Activated T-cell treated with anti-CD3 and anti-CD28 coated beads, Interleukin-2, amount 50 U/mL, for 4 hours (primary cell): ENCODE data around the gene HRAS. TPM values are rescaled to one million over a fixed set of nuclear protein-coding genes. Genes with fewer than 3 reads are reported as not detected.

ENCODE experiments used
- ATAC-seq, 2 donors: fragments of 200-7000 bp; cut with Tn5 transposase; one replicate each; pipeline ENCODE4 v1.10.0; 2021
- DNase-seq: peaks from one replicate; pipeline ENCODE4 v3.0.0-alpha.2; 2020
- H3K27me3 Mint-ChIP-seq: one replicate; pipeline ENCODE4 v1.8.0; 2021; ENCODE audit warnings: low read depth, mixed read lengths
- H3K36me3 Mint-ChIP-seq: one replicate; pipeline ENCODE4 v1.8.0; 2022; ENCODE audit warnings: mixed read lengths; ENCODE audit not compliant: insufficient read depth
- H3K4me1 Mint-ChIP-seq: one replicate; pipeline ENCODE4 v1.8.0; 2021; ENCODE audit warnings: low read depth, mixed read lengths
- H3K4me3 Mint-ChIP-seq: one replicate; pipeline ENCODE4 v1.8.0; 2021; ENCODE audit warnings: mild to moderate bottlenecking, moderate library complexity, mixed read lengths
- H3K9me3 Mint-ChIP-seq: one replicate; pipeline ENCODE4 v1.8.0; 2021; ENCODE audit warnings: mixed read lengths
- total RNA-seq, 3 donors: library from RNA; stranded (reverse); gene quantifications; one replicate each; pipeline ENCODE4 v1.2.1, GENCODE V29; 2021

Gene HRAS
- total RNA-seq, 3 donors from 2014 or later, result 92.2 to 108 (median 95.0) TPM

DNA sequence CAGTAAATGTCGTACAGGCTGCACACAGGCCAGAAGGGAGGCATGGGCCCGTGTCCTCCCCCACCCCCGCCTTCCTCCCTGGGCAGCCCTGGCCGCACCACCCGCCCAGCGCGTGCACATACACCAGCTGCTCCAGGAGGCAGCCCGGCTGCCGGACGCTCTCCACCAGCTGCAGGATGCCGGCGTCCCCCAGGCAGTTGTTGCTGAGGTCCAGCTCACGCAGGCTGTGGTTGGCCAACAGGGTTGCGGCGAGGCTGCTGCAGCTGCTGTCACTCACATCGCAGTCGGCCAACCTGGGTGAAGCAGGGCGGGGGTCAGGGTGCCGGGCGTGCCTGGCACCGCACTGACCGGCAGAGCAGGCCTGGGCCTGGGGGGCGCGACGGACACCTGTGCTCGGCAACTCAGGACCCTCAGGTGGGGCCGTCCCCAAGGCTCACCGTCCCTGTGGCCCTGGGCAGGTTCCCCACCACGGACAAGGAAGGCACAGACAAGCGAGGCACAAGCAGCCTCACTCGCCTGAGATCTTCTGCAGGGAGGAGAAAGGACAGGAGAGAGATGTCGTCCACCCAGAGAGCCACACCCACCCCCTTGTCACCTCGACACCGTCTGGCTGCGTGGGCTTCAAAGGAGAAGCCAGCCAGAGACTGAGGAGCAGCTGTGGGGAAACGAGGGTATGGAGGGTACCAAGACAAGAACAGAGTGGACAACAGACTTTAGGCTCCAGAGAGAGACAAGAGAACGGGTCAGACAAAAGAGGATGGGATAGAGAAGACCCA is 40.4 kb downstream of the HRAS start:
- no peak overlapping the region for H3K4me3 Mint-ChIP-seq
- ATAC-seq (no peak), DNase-seq (no peak)
- no peaks in the 10 kb centered on the region for H3K27me3 Mint-ChIP-seq
- no peaks in the 10 kb centered on the region for H3K9me3 Mint-ChIP-seq
- no peaks in the 10 kb centered on the region for H3K4me1 Mint-ChIP-seq
- peaks cover 28% of the 10 kb centered on the region for H3K36me3 Mint-ChIP-seq

GRCh38 chr11:492427-493226 is 42.7 kb downstream of the HRAS start:
- no peak for ATAC-seq
- Mint-ChIP-seq H3K36me3 (peaks cover 21% of the 10 kb centered on the region), H3K4me1 (no peaks in the 10 kb centered on the region), H3K4me3 (no peak overlapping the region), H3K27me3 (no peaks in the 10 kb centered on the region), H3K9me3 (no peaks in the 10 kb centered on the region)
- no peak for DNase-seq

DNA sequence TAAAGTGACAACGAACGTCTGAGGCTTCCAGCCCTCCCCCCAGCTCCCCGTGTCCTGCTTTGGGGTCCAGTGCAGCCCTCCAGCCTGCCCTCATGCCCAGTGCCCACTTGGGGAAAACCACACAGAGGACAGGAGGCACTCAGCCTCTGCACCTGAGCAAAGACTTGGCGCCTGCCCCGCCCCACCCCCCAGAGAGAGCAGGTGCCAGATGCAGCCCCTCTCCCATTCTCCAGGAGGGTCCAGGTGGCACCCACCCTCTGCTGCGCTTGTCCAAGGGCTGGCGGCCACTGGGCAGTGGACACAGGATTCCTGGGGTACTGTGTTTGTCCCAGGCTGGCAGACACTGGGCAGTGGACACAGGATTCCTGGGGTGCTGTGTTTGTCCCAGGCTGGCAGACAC is 44.0 kb downstream of the HRAS start:
- Mint-ChIP-seq H3K4me3 (no peak overlapping the region), H3K36me3 (peaks cover 13% of the 10 kb centered on the region), H3K27me3 (no peaks in the 10 kb centered on the region), H3K4me1 (no peaks in the 10 kb centered on the region), H3K9me3 (no peaks in the 10 kb centered on the region)
- ATAC-seq, result no peak
- DNase-seq, result no peak

- ATAC-seq (no peak), DNase-seq (no peak)
- Mint-ChIP-seq H3K4me3 (no peak overlapping the region), H3K27me3 (no peaks in the 10 kb centered on the region), H3K4me1 (no peaks in the 10 kb centered on the region), H3K9me3 (no peaks in the 10 kb centered on the region), H3K36me3 (peaks cover 12% of the 10 kb centered on the region)
Observed at GRCh38 chr11:490930-491260, 44.5 kb downstream of the HRAS start.

DNA sequence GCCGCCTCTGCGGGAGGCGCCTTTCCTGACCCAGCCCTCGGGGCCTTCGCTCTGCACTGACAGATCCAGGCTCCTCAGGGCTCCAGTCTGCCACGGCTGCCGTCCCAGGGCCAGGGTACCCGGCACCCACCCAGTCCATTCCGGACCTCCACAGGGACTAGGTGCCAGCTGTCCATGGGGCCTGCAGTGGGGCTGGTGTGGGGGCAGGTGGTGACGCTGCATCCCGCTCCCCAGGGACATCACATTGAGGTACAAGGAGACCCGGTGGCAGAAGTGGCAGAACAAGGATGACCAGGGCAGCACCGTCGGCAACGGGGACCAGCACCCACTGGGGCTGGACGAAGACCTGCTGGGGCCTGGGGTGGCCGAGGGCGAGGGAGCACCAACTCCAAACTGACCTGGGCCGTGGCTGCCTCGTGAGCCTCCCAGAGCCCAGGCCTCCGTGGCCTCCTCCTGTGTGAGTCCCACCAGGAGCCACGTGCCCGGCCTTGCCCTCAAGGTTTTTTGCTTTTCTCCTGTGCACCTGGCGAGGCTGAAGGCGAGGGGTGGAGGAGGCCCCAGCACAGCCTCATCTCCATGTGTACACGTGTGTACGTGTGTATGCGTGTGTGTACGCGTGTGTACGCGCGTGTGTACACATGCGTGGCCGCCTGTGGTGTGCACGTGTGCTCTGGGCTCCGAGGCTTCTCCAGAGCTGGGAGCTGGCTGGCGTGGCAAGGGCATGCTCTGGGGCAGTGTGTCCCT is 45.0 kb downstream of the HRAS start:
- no peaks in the 10 kb centered on the region for H3K9me3 Mint-ChIP-seq
- no peaks in the 10 kb centered on the region for H3K4me1 Mint-ChIP-seq
- no peaks in the 10 kb centered on the region for H3K27me3 Mint-ChIP-seq
- ATAC-seq (no peak), DNase-seq (no peak)
- H3K36me3 Mint-ChIP-seq, result peaks cover 9% of the 10 kb centered on the region
- no peak overlapping the region for H3K4me3 Mint-ChIP-seq

DNA sequence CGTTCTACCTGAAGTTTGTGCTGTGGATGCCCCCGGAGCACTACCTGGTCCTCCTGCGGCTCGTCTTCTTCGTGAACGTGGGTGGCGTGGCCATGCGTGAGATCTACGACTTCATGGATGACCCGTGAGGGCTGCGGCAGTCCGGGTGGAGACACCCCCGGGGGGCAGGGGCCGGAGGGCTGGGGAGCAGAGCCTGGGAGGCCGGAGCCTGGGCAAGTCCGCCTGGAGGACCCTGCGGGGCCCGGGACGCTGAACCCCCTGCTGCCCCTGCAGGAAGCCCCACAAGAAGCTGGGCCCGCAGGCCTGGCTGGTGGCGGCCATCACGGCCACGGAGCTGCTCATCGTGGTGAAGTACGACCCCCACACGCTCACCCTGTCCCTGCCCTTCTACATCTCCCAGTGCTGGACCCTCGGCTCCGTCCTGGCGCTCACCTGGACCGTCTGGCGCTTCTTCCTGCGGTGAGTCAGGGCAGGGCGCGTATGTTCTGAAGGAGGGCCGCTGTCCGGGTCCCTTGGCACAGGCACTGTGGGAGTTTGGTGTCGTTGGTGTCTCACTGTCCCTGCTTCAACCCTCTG is 45.7 kb downstream of the HRAS start:
- ATAC-seq (no peak), DNase-seq (no peak)
- Mint-ChIP-seq H3K4me3 (no peak overlapping the region), H3K27me3 (no peaks in the 10 kb centered on the region), H3K9me3 (no peaks in the 10 kb centered on the region), H3K4me1 (no peaks in the 10 kb centered on the region), H3K36me3 (peaks cover 6% of the 10 kb centered on the region)

GRCh38 chr11:488992-489391 is 46.4 kb downstream of the HRAS start:
- DNase-seq (no peak), ATAC-seq (no peak)
- Mint-ChIP-seq H3K9me3 (no peaks in the 10 kb centered on the region), H3K4me1 (no peaks in the 10 kb centered on the region), H3K36me3 (peaks cover 4% of the 10 kb centered on the region), H3K4me3 (no peak overlapping the region), H3K27me3 (no peaks in the 10 kb centered on the region)

DNA sequence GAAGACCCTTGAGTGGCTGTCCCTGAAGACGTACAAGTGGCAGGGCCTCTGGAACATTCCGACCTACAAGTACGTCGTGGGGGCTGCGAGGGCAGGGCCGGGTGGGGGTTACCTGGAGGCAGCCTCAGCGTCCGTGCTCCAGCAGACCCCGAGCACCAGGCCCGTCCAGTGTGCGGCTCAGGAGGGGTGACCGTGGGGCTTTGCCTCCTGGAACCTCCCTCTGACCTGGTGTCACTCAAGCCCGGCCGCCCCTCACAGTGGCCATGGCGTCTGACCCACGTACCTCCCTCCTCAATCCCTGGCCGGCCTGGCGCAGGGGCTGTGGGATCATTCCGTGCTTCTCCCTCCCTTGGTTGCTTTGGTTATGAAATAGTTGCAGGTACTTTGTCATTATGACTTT is 46.8 kb downstream of the HRAS start:
- no peak for DNase-seq
- H3K9me3 Mint-ChIP-seq, result no peaks in the 10 kb centered on the region

GRCh38 chr11:488062-488461 is 47.3 kb downstream of the HRAS start:
- Mint-ChIP-seq H3K27me3 (no peaks in the 10 kb centered on the region), H3K9me3 (no peaks in the 10 kb centered on the region), H3K4me1 (no peaks in the 10 kb centered on the region), H3K4me3 (no peak overlapping the region), H3K36me3 (peaks cover 4% of the 10 kb centered on the region)
- ATAC-seq (no peak), DNase-seq (no peak)

More for the DNA sequence above, 46.8 kb downstream of the HRAS start:
- Mint-ChIP-seq H3K36me3 (peaks cover 4% of the 10 kb centered on the region), H3K4me1 (no peaks in the 10 kb centered on the region), H3K4me3 (no peak overlapping the region), H3K27me3 (no peaks in the 10 kb centered on the region)
- ATAC-seq, result no peak

GRCh38 chr11:487571-488021 is 47.8 kb downstream of the HRAS start:
- H3K9me3 Mint-ChIP-seq, result no peaks in the 10 kb centered on the region
- no peak for DNase-seq
- H3K27me3 Mint-ChIP-seq, result no peaks in the 10 kb centered on the region
- no peak for ATAC-seq
- peaks cover 4% of the 10 kb centered on the region for H3K36me3 Mint-ChIP-seq
- H3K4me1 Mint-ChIP-seq, result no peaks in the 10 kb centered on the region
- no peak overlapping the region for H3K4me3 Mint-ChIP-seq

GRCh38 chr11:486189-486588 is 49.2 kb downstream of the HRAS start:
- Mint-ChIP-seq H3K36me3 (peaks cover 6% of the 10 kb centered on the region), H3K27me3 (no peaks in the 10 kb centered on the region), H3K4me1 (no peaks in the 10 kb centered on the region), H3K4me3 (no peak overlapping the region), H3K9me3 (no peaks in the 10 kb centered on the region)
- DNase-seq, result no peak
- ATAC-seq, result no peak

DNA sequence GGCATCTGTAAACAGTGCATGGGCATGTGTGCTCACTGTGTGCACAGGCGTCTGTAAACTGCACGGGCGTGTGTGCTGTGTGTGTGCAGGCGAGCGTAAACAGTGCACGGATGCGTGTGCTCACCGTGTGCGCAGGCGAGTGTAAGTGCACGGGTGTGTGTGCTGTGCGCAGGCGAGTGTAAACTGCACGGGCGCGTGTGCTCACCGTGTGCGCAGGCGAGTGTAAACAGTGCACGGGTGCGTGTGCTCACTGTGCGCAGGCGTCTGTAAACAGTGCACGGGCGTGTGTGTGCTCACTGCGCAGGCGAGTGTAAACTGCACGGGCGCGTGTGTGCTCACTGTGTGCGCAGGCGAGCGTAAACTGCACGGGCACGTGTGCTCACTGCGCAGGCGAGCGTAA is 50.8 kb downstream of the HRAS start:
- ATAC-seq, result no peak

More for the DNA sequence above, 50.8 kb downstream of the HRAS start:
- no peaks in the 10 kb centered on the region for H3K4me1 Mint-ChIP-seq
- no peaks in the 10 kb centered on the region for H3K9me3 Mint-ChIP-seq
- H3K4me3 Mint-ChIP-seq, result no peak overlapping the region
- no peaks in the 10 kb centered on the region for H3K27me3 Mint-ChIP-seq
- DNase-seq, result no peak
- peaks cover 2% of the 10 kb centered on the region for H3K36me3 Mint-ChIP-seq
